HL-60 (cell line): ENCODE results near the gene RABGAP1L.

ENCODE experiments used
- DNase-seq, 2 experiments: peaks; one replicate each; pipeline ENCODE4 v3.0.0-alpha.2; 2010 to 2020; ENCODE audit warnings: low read depth in 1 of 2, low spot score in 1 of 2
- H3K27ac ChIP-seq: fragments of 250-450 bp; sonication (Bioruptor Pico); replicated peaks from 2 replicates; pipeline ENCODE4 v1.5.1; 2020; ENCODE audit warnings: mild to moderate bottlenecking, moderate library complexity
- H3K27me3 ChIP-seq: fragments of 250-450 bp; sonication (Bioruptor Pico); 2 replicates; pipeline ENCODE4 v1.5.1; 2021; ENCODE audit warnings: mild to moderate bottlenecking, moderate library complexity; ENCODE audit not compliant: insufficient read depth, poor library complexity, severe bottlenecking
- H3K4me3 ChIP-seq: replicated peaks from 2 replicates; pipeline ENCODE4 v1.5.1; 2011; ENCODE audit warnings: mild to moderate bottlenecking, control low read depth, low read length; ENCODE audit not compliant: insufficient read depth
- GABPA ChIP-seq: IDR thresholded peaks from 2 replicates; pipeline ENCODE4 v1.6.1; 2012; ENCODE audit warnings: low read depth
- POLR2AphosphoS5 ChIP-seq: IDR thresholded peaks from 2 replicates; pipeline ENCODE4 v1.6.1; 2012; ENCODE audit warnings: low read depth
- SPI1 ChIP-seq: IDR thresholded peaks from 2 replicates; pipeline ENCODE4 v1.6.1; 2012; ENCODE audit warnings: low read depth, mild to moderate bottlenecking, borderline replicate concordance
- TF ChIP-seq, protein P1 (sequence below): IDR thresholded peaks from one replicate; pipeline ENCODE4 v1.5.1; 2011; ENCODE audit warnings: low read length, control low read depth, inconsistent platforms; ENCODE audit not compliant: insufficient read depth
- TF ChIP-seq, protein P2 (sequence below): IDR thresholded peaks from 2 replicates; pipeline ENCODE4 v1.6.1; 2012; ENCODE audit warnings: low read depth; ENCODE audit not compliant: insufficient replicate concordance

Gene RABGAP1L

DNA sequence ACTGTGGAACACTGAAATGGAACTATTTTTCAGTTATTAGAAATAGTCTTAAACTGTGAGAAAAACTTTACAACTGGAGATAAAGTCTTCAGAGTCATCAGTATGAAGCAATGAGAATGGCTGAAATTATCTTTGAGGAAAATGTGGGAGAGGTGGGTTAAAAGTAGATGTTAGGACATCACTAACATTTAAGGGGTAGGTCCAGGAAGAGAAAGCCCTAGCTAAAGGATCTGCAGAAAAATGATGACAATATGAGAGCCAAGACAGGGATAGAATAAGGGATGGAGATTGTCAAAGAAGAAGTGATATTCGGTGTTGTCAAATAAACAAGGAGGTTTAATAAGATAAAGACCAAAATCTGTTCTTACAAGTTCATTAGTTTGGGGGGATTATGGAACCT is 165.2 kb downstream of the RABGAP1L start:
- Histone ChIP-seq H3K27me3 (no peaks in the 10 kb centered on the region), H3K4me3 (no peak overlapping the region), H3K27ac (no peak overlapping the region)
- DNase-seq: no peak
- no peak for TF ChIP-seq GABPA
- TF ChIP-seq POLR2AphosphoS5: no peak
- TF ChIP-seq, protein P1, sequence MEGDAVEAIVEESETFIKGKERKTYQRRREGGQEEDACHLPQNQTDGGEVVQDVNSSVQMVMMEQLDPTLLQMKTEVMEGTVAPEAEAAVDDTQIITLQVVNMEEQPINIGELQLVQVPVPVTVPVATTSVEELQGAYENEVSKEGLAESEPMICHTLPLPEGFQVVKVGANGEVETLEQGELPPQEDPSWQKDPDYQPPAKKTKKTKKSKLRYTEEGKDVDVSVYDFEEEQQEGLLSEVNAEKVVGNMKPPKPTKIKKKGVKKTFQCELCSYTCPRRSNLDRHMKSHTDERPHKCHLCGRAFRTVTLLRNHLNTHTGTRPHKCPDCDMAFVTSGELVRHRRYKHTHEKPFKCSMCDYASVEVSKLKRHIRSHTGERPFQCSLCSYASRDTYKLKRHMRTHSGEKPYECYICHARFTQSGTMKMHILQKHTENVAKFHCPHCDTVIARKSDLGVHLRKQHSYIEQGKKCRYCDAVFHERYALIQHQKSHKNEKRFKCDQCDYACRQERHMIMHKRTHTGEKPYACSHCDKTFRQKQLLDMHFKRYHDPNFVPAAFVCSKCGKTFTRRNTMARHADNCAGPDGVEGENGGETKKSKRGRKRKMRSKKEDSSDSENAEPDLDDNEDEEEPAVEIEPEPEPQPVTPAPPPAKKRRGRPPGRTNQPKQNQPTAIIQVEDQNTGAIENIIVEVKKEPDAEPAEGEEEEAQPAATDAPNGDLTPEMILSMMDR: no peak
- TF ChIP-seq SPI1: no peak
- TF ChIP-seq, protein P2, sequence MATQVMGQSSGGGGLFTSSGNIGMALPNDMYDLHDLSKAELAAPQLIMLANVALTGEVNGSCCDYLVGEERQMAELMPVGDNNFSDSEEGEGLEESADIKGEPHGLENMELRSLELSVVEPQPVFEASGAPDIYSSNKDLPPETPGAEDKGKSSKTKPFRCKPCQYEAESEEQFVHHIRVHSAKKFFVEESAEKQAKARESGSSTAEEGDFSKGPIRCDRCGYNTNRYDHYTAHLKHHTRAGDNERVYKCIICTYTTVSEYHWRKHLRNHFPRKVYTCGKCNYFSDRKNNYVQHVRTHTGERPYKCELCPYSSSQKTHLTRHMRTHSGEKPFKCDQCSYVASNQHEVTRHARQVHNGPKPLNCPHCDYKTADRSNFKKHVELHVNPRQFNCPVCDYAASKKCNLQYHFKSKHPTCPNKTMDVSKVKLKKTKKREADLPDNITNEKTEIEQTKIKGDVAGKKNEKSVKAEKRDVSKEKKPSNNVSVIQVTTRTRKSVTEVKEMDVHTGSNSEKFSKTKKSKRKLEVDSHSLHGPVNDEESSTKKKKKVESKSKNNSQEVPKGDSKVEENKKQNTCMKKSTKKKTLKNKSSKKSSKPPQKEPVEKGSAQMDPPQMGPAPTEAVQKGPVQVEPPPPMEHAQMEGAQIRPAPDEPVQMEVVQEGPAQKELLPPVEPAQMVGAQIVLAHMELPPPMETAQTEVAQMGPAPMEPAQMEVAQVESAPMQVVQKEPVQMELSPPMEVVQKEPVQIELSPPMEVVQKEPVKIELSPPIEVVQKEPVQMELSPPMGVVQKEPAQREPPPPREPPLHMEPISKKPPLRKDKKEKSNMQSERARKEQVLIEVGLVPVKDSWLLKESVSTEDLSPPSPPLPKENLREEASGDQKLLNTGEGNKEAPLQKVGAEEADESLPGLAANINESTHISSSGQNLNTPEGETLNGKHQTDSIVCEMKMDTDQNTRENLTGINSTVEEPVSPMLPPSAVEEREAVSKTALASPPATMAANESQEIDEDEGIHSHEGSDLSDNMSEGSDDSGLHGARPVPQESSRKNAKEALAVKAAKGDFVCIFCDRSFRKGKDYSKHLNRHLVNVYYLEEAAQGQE: no peak

DNA sequence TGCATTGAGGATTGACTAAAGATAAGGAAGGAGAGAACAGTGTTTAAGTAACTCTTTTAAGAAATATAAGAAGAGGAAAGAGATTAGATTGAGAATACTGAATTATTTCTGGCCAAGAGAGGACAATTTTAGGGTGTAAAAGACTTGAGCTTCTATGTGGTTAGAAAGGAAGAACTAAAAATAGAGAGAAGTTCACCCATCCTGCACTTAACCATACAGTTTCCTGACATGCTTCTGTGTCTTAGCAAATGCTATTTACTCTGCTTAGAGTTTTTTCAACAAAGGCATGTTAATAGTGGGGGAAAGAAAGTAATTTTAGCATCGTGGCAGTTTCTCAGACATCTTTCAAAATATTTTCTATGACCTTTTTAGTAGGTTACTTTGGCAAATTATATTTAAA is 165.6 kb downstream of the RABGAP1L start:
- Histone ChIP-seq H3K4me3 (no peak overlapping the region), H3K27ac (no peak overlapping the region), H3K27me3 (no peaks in the 10 kb centered on the region)
- TF ChIP-seq SPI1 (no peak), GABPA (no peak), POLR2AphosphoS5 (no peak)
- TF ChIP-seq, protein P1: no peak
- TF ChIP-seq, protein P2: no peak
- DNase-seq: no peak

DNA sequence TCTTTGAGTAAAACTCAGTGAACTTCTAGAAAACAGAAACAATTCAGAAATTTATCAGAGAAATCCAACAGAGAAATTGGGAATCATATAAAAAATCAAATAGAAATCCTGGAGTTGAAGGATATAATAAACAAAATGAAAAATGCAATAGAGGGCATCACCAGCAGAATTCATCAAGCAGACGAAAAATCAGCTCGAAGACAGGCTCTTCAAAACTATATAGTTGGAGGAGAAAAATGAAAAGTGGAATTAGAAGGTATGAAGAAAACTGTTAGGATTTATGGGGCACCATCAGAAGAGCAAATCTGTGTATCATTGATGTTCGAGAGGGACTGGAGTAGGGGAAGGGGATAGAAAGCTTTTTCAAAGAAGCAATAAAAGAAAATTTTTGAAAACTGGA is 167.0 kb downstream of the RABGAP1L start:
- Histone ChIP-seq H3K4me3 (no peak overlapping the region), H3K27ac (no peak overlapping the region), H3K27me3 (no peaks in the 10 kb centered on the region)
- TF ChIP-seq, protein P2: no peak
- TF ChIP-seq GABPA: no peak
- TF ChIP-seq, protein P1: no peak
- TF ChIP-seq POLR2AphosphoS5: no peak
- TF ChIP-seq SPI1: no peak
- no peak for DNase-seq
